HG02885 (cell line): ENCODE results near the gene ABLIM2.

Experiments
- ATAC-seq: cut with Tn5 transposase; IDR thresholded peaks from one replicate; pipeline ENCODE4 v1.9.1; 2021; ENCODE audit warnings: mild to moderate bottlenecking; ENCODE audit not compliant: unreplicated experiment, poor library complexity

The ABLIM2 gene

DNA sequence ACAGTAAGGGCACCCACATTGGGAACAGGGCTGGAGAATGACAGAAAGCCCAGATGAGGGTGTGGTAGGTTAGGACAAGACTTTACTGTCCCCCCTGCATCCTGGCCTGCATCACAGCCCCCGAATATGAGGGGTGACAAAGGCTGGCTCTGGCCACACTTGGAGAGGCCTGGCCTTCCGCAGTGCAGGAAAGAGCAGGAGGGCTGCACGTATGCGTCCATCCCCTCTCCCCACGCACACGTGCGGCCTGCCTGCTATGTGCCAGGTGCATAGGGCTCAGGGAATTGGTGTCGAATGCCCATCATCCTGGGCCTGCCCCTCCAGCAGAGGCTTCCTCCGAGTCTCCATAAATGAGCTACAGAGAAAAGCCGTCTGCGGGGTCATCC, 80.5 kb downstream of the ABLIM2 start:
- no peak for ATAC-seq

DNA sequence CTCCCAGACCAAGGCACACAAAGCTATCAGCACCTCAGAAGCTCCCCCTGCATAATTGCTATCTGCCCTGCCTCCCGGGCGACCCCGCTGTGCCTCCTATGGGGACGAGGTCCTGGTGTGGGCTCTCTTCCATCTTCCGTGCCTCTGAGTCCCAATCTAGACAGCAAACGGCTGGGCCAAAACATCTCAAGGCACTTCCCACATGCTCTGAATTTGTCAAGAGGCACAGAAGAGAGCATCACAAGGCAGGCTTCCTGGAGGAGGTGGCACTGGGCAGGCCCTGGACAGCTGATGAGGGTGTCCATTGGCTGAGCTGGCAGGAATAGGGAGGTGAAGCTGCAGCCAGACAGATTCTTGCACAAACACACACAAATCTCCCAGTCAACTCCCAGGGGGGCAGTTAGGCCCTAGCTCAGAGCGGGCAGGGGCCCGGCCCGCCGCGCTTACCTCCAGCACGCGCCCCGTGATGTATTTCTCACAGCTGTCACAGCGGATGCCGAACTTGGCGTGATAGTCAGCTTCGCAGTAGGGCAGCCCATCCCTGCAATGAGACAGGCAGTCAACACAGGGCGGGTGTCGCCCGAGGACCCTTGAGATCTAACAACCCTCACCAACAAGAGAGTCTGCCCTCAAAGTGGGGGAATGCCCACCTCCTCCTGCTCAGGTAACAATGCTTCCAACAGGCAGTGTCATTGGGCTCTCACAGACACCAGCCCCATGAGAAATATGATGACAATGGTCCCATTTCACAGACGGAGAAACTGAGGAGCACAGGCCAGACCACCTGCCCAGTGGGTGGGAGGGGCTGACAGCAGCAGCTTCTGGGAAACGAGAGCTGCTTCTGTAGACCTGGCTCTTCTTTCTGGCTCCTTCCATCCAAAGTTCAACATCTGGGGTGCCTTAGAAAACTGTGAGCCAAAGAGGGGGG, 81.2 kb downstream of the ABLIM2 start:
- ATAC-seq, result no peak

DNA sequence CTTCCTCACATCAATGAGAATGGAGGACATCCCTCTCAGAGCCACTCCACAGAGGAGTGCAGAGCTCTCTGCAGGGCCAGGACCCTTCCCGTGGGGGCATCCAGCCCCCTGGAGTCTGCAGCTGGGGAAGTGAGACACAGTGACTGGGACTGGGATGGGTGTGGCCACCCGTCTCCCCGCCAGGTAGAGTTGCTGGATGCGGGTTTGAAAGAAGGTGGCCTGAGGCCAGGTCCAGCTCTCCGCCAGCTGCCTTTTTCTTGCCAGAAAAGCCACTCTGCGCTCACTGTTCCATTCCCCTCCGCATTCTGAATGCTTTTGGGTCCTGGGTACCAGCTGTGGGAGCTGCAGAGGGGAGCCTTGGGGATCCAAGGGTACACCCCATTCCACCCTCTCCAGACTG, 82.6 kb downstream of the ABLIM2 start:
- ATAC-seq, result no peak

DNA sequence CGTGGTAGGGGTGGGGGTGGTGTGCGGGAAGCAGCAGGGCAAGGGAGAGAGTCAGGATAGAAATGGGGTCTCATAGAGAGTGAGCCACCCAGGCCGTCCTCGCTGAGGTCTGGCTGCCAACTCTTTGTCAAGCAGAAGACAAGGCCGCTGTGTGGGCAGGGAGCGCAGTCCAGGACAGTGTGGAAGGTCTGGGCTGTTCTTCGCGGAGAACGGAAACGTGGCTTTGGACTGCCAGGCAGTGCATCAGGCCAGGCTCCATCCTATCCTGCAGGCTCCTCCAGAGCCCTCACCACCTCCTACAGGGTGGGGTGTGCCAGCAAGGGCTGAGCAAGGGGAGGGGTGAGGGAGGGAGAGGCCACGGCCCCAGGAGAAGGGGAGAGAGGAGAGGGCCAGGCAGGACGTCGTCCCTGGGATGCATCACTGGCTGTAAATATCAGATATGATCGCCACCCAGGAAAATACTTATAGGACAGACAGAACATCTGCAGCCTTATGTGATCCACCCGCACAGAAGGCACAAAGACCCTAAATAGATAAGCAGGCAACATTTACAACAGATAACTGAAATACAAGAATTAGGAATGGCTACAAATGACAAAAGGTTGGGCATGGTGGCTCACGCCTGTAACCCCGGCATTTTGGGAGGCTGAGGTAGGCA, 85.3 kb downstream of the ABLIM2 start:
- ATAC-seq, result no peak

DNA sequence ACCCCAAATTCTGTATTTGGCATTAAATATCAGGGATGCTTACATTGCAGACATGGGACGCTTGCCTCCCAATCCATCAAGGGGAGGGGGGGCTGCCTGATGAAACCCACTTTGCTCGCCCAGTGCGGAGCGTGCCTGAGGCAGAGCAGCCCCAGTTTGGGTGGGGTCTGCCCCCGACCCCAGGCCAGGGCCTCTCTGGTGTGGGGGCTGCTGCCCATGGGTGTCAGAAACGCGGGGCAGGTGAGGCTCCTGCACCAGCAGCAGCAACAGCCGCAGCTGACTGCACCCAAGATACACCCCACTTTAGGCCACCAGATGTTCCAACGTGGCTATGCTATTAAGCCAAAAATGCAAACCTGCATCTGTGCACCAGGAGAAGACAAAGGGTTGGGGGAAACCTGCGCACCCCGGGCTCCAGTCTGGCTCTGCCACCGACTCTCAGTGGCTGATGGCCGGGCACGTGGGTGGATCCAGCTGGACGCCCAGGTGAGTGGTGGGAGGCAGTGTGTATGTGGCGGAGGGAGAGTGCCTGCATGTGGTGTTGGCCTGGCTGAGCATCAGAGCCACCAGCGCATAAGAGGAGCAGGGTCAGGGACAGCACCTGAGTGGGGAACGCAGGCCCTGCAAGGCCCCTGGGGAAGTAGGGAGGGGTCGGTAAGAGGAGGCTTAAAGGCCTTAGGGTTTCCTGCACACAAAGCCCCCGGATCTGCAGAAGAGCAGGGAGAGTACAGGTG, 86.2 kb downstream of the ABLIM2 start:
- ATAC-seq, result no peak

DNA sequence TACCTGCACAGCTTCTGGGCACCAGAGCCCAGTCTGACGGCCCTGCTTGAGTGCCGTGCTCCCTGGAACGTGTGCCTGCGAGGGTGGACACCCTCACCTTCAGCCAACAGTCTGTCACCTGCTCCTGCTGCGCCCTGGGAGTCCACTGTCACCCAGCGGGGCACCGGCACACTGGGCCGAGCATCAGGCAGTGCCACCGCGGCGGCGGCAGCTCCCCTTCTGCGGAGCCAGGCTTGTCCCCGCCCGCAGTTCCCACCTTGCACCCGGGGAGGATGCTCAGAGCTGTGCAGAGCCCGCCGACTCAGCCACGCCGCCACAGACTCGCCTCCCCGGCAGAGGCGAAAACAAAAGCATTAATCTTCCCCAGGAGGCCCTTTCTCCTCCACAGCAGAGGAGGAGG, 86.8 kb downstream of the ABLIM2 start:
- no peak for ATAC-seq

DNA sequence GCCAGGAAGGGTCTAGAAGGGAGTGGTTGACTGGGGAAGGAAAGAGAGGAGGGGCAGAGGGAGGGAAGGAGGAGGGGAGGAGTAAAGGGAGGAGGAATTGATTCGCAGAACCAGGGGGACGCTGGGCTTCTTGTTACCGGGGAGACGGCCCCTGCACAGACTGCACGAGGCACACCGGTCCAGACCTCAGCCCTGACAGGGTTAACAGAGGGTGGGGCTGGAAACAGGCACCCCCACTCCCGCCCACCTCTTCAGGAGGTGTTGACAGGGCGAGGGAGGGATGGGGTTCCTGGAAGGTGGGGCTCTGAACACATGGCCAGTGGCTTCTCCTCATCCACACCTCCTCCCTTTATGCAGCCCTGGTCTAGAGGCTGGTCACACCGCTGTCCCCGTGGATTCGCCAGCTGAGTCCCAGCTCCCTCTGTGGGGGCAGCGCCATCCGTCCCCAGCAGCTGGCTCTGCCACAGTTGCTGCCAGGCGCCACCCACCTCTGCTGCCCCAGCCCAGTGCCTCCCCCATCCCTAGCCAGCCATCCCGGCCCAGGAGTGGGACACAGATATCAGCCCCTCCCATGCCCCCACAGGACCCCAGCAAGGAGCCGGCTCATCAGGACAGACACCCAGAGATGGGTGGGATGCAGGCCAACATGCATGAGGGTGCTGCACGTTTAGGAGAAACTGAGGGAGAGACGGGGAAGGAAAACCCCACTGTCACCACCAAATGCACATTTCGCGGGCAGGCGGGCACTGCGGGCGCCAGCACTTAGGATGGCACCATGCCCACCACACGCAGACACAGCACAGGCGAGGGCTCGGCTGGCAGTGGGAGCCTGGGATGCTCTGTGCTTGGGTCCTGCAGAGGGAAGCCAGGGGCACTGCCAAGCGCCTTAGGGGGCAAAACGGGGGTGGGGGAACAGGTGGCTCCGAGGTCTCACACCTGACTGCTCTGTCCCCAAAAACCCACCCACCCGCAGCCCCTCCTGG, 87.6 kb downstream of the ABLIM2 start:
- no peak for ATAC-seq

DNA sequence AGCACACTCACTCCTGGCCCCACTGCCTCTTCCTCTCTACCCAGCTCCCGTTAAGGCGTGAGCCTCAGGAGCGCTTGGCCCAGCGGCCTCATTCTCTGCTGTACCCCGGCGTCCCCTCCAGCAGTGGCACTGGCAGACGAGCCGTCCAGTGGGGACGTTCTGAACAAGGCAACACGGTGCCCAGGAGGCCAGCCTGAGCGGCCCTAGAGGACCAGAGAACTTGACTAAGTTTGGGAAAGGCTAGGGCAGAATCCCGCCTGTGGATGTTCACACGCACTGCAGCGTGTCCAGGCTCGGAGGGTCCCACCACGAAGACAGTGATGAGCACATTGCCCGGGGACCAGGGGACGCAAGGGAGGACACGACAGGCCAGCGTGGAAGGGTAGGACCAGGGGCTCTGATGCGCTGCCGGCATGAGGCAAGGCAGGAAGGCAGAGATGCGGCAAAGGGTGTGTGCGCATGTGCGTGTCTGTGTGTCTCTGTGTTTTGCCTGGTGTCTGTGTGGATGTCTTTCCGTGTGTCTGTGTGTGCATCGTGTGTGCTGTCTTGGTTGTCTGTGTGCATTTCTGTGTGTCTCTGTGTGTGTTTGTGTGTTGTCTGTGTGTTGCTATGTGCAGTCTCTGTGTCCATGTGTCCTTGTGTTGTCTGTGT, 89.4 kb downstream of the ABLIM2 start:
- no peak for ATAC-seq

DNA sequence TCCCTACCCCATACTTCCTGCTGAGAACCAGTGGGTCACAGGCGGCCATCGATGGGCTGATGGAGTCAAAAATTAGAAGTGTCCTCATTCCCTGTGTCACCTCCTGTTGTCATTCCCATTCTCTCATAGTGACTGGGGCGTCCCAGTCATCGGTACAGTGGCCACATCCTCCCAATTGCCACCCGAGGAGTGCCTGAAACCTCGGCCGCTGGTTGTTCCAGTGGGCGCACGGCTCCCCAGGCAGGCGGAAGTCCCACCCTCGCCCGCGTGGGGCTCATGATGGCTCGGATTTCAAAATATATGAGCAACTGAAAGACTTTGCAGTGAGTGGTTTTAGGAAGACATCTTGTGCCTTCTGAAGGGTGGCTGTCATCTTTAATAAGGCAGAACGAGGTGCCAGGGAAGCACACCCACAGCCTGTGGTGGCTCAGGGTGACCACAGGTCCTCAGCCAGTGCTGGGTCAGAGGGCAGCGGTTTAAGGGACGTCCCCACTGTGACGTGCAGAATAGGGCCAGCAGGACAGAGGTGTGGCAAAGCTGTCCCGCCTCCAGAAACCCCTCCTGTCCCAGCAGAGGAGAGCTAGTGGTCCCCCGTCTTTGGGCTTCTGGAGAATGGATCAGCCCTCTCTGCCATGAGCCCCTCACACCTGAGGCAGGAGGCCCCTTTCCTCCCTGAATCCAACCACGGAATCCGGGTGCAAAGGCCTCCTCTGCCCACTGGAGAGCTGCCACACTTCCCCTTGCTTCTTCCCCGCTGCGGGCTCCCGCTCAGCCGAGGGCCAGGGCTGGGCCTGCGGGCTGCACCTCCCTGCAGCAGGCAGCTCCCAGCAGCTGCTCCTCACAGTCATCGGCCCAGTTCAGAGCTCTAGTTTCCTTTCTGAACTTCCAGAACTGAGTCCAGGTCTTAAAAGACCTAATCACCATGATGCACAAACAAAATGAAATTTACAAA, 90.4 kb downstream of the ABLIM2 start:
- no peak for ATAC-seq

DNA sequence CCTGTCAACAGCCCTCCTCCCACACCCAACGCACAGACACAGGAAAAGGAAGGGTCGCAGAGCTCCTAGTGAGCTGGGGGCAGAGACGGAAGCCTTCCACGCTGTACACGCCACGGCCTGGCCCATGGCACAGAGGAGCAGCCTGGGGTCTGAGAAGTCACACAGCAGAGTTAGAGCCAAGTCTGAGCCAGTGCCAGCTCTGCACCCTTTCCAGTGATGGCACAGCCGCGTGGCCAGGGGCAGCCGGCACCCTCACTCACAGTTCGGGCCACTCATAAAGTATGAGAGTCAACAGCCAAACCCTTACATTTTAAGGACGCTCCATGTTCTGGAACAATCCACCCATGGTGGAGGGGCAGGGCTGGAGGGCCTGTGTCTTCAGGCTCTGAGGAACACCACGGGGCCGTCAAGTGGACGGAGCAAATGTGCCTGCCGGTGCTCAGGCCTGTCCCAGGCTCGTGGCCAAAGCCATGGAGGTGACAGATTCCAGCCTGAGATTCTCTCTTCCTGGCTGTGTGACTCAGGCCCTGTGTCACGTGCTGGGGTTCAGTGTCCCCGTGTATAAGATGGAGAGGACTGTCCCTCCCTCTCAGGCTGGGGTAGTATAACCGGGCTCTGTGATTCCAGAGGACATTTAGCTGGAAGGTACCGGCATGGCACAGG, 91.2 kb downstream of the ABLIM2 start:
- ATAC-seq, result no peak

DNA sequence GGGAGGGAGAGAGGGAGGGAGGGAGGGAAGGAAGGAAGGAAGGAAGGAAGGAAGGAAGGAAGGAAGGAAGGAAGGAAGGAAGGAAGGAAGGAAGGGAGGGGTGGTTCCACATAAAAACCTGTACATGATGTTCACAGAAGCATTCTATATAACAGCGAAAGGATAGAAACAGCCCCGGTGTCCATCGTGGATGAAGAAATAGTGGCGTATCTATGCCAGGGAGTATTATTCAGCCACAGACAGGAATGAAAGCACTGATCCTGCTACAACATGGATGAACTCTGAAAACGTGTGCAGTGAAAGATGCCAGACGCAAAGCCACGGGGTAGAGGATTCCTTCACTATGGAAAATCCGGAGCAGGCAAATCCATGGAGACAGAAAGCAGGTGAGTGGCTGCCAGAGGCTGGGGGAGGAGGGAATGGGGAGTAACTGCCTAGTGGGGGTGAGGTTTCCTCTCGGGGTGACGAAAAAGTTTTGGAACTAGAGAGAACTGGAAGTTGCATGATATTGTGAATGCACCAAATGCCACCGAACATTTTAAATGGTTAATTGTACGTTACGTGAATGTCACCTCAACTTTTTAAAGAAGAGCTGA, 92.2 kb downstream of the ABLIM2 start:
- no peak for ATAC-seq

DNA sequence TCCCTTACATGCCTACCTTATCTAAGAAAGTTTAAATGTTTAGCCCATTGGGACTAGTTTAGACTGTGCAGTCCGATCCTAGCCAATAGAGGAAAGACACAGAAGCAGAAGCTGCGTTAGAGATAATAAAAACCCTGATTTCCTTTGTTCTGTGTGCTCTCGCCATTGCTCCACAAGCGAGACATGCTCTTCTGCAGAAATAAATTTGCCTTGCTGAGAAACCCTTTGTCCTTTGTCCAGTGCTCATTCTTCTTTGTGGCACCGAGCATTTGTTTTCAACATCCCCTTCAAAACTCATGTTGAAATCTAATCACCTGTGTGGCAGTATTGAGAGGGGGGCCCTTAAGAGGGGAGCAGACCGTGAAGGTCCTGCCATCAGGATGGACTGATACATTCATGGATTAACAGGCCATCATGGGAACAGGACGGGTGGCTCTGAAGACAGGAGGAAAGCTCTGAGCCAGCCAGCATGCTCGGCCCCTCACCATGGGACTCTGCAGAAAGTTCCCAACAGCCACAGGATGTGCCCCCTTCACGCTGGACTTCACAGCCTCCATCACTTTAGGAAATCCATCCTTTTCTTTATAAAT, 94.5 kb downstream of the ABLIM2 start:
- ATAC-seq, result no peak

DNA sequence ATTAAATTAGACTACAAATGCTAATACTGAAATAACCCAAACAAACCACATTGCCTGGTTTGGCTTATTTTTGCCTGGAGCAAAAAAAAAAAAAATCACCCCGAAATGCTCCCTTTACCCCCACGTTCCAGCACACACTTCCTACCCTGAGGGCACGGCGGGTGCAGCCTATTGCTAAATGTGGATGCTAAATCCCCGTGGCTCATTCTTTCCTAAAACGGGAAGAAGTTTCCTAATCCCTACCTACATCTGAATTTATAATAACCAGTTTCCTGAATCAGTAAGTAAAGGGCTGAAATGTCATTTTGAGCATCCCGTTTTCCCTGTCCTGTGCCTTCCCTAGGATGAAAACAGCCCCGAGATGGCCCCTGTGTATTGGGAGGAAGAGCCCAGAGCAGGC, 97.0 kb downstream of the ABLIM2 start:
- no peak for ATAC-seq

DNA sequence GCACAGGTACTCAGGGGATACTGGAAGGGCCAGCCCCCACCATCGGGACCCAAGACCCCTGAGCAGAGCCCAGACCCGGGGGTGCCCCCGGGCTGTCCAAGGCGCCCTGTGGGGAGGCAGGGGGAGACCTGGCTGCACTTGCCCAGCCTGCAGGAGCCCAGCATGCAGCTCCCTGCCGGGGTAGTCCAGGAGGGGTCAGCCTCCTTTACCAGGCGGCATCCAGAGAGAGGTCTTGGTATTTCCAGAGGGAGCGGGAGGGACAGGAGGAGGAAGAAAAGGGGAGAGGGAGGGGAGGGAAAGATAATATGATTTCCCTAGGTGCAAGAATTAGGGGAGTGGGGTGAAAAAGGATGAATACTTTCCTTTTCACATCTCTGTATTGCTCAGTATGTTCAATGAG, 97.5 kb downstream of the ABLIM2 start:
- ATAC-seq, result no peak

DNA sequence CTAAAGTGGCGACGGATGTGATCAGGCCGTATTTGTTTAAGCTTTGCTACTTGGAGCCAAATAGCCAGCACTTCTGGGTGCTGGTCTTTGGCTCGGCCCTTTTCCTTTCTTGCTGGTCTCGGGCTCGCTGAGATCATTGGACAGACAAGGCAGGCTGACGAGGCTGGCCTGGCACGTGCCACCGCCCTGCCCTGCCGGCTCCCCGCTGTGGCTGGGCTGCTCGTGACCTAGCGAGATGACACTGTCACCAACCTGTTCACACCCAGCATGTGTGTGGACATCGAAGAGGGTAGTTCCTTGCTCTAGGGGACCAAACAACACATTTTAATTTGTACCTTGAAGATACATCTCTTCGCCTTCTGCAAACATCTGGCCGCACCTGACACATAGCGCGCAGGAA, 98.0 kb downstream of the ABLIM2 start:
- ATAC-seq, result no peak

DNA sequence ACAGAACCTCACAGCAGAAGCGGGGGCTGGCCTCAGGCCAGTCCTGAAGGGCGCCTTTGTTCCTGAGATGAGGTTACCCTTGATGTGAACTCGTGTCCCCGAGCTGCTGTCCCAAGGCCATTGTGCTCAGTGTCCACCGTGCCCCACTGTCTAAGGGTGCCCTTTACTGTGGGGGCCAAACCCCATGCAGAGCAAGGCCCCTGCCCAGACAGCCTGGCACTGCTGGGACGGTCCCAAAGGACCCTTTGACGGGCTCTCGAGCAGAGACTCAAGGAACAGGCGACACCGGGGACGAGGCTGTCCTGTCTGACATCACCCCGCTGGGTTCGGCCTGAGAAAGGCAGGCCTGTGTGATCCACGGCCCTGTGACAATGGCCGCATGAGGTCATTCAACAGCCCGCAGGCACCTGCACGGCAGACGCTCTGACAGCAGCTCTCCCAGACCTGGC, 100.6 kb downstream of the ABLIM2 start:
- ATAC-seq, result no peak

DNA sequence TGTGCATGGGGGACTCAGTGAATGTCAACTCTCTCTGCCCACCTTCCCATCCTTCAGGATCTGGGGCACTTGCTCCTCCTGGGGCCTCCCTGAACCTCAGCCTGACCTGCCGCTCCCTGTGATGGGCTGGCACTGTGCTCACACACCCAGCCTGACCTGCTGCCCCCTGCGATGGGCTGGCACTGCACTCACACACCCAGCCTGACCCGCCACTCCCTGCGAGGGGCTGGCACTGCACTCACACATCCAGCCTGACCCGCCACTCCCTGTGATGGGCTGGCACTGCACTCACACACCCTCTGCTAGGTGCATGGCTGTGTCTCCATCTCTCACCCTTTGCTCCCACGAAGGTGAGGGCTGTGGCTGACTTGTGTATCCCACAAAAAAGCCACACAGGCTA, 103.4 kb downstream of the ABLIM2 start:
- no peak for ATAC-seq
